HEK293 (cell line): Measurements from ENCODE around the gene NR1I2.

Experiments used
- HOXA7 ChIP-seq: sonication (generic); formaldehyde crosslinking; IDR thresholded peaks from 2 replicates; pipeline ENCODE4 v1.8.1; 2022; ENCODE audit warnings: missing genetic modification reagents, borderline replicate concordance
- PBX3 ChIP-seq: sonication (generic); formaldehyde crosslinking; IDR thresholded peaks from 2 replicates; pipeline ENCODE4 v1.8.1; 2022; ENCODE audit warnings: mild to moderate bottlenecking, moderate library complexity, missing genetic modification reagents
- PRDM6 ChIP-seq: fragments of 450-650 bp; formaldehyde crosslinking; IDR thresholded peaks from 2 replicates; pipeline ENCODE4 v1.5.1; 2017; ENCODE audit warnings: missing biosample characterization, missing genetic modification characterization
- RBAK ChIP-seq: fragments of 450-650 bp; formaldehyde crosslinking; IDR thresholded peaks from 2 replicates; pipeline ENCODE4 v1.5.1; 2016; ENCODE audit warnings: missing biosample characterization, missing genetic modification characterization
- ZBTB1 ChIP-seq: fragments of 450-650 bp; formaldehyde crosslinking; IDR thresholded peaks from 2 replicates; pipeline ENCODE4 v1.5.1; 2016; ENCODE audit warnings: missing biosample characterization, missing genetic modification characterization
- ZBTB17 ChIP-seq: fragments of 450-650 bp; formaldehyde crosslinking; IDR thresholded peaks from 2 replicates; pipeline ENCODE4 v1.5.1; 2016; ENCODE audit warnings: missing biosample characterization, missing genetic modification characterization
- ZNF274 ChIP-seq, 2 experiments: fragments of 200-500 bp in 1 of 2; fragments of 450-650 bp in 1 of 2; sonication (Bioruptor generic) in 1 of 2; formaldehyde crosslinking in 1 of 2; IDR thresholded peaks; 2 replicates each; pipeline versions ENCODE4 v1.5.1 to v1.6.1; 2014 to 2016; ENCODE audit warnings: borderline replicate concordance in 1 of 2, inconsistent platforms in 1 of 2, low read length in 1 of 2, missing biosample characterization in 1 of 2, missing genetic modification characterization in 1 of 2
- ZNF416 ChIP-seq: fragments of 450-650 bp; formaldehyde crosslinking; IDR thresholded peaks from 2 replicates; pipeline ENCODE4 v1.5.1; 2016; ENCODE audit warnings: missing biosample characterization, missing genetic modification characterization
- ZNF544 ChIP-seq: fragments of 450-650 bp; formaldehyde crosslinking; IDR thresholded peaks from 2 replicates; pipeline ENCODE4 v1.5.0; 2017; ENCODE audit warnings: missing biosample characterization, missing genetic modification characterization
- ZNF654 ChIP-seq: fragments of 450-650 bp; formaldehyde crosslinking; IDR thresholded peaks from 2 replicates; pipeline ENCODE4 v1.5.1; 2016; ENCODE audit warnings: low read depth, missing biosample characterization, missing genetic modification characterization
- TF ChIP-seq, protein P1 (sequence below): fragments of 450-650 bp; formaldehyde crosslinking; IDR thresholded peaks from 2 replicates; pipeline ENCODE4 v1.5.1; 2016; ENCODE audit warnings: missing biosample characterization, missing genetic modification characterization
- TF ChIP-seq, protein P2 (sequence below): fragments of 450-650 bp; IDR thresholded peaks from 2 replicates; pipeline ENCODE4 v1.5.1; 2018; ENCODE audit warnings: missing biosample characterization, missing genetic modification characterization
- TF ChIP-seq, protein P3 (sequence below): fragments of 450-650 bp; formaldehyde crosslinking; IDR thresholded peaks from 2 replicates; pipeline ENCODE4 v1.5.1; 2016; ENCODE audit warnings: missing biosample characterization, missing genetic modification characterization
- TF ChIP-seq, protein P4 (sequence below): fragments of 450-650 bp; formaldehyde crosslinking; IDR thresholded peaks from 2 replicates; pipeline ENCODE4 v1.5.1; 2016; ENCODE audit warnings: missing biosample characterization, missing genetic modification characterization, low read depth

GRCh38 chr3:119741657-119742590 is 40.0 kb upstream of the NR1I2 start:
- TF ChIP-seq, protein P1, sequence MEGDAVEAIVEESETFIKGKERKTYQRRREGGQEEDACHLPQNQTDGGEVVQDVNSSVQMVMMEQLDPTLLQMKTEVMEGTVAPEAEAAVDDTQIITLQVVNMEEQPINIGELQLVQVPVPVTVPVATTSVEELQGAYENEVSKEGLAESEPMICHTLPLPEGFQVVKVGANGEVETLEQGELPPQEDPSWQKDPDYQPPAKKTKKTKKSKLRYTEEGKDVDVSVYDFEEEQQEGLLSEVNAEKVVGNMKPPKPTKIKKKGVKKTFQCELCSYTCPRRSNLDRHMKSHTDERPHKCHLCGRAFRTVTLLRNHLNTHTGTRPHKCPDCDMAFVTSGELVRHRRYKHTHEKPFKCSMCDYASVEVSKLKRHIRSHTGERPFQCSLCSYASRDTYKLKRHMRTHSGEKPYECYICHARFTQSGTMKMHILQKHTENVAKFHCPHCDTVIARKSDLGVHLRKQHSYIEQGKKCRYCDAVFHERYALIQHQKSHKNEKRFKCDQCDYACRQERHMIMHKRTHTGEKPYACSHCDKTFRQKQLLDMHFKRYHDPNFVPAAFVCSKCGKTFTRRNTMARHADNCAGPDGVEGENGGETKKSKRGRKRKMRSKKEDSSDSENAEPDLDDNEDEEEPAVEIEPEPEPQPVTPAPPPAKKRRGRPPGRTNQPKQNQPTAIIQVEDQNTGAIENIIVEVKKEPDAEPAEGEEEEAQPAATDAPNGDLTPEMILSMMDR (tag by site-specific recombination), result no peak
- TF ChIP-seq, protein P2, sequence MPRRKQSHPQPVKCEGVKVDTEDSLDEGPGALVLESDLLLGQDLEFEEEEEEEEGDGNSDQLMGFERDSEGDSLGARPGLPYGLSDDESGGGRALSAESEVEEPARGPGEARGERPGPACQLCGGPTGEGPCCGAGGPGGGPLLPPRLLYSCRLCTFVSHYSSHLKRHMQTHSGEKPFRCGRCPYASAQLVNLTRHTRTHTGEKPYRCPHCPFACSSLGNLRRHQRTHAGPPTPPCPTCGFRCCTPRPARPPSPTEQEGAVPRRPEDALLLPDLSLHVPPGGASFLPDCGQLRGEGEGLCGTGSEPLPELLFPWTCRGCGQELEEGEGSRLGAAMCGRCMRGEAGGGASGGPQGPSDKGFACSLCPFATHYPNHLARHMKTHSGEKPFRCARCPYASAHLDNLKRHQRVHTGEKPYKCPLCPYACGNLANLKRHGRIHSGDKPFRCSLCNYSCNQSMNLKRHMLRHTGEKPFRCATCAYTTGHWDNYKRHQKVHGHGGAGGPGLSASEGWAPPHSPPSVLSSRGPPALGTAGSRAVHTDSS (tag by site-specific recombination), result no peak
- TF ChIP-seq ZNF654, result no peak
- TF ChIP-seq PRDM6 (tag by site-specific recombination), result no peak
- TF ChIP-seq HOXA7 (CRISPR knock-in tag), result no peak
- no peak for TF ChIP-seq ZBTB17
- TF ChIP-seq, protein P3, sequence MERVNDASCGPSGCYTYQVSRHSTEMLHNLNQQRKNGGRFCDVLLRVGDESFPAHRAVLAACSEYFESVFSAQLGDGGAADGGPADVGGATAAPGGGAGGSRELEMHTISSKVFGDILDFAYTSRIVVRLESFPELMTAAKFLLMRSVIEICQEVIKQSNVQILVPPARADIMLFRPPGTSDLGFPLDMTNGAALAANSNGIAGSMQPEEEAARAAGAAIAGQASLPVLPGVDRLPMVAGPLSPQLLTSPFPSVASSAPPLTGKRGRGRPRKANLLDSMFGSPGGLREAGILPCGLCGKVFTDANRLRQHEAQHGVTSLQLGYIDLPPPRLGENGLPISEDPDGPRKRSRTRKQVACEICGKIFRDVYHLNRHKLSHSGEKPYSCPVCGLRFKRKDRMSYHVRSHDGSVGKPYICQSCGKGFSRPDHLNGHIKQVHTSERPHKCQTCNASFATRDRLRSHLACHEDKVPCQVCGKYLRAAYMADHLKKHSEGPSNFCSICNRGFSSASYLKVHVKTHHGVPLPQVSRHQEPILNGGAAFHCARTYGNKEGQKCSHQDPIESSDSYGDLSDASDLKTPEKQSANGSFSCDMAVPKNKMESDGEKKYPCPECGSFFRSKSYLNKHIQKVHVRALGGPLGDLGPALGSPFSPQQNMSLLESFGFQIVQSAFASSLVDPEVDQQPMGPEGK, result no peak
- TF ChIP-seq, protein P4, sequence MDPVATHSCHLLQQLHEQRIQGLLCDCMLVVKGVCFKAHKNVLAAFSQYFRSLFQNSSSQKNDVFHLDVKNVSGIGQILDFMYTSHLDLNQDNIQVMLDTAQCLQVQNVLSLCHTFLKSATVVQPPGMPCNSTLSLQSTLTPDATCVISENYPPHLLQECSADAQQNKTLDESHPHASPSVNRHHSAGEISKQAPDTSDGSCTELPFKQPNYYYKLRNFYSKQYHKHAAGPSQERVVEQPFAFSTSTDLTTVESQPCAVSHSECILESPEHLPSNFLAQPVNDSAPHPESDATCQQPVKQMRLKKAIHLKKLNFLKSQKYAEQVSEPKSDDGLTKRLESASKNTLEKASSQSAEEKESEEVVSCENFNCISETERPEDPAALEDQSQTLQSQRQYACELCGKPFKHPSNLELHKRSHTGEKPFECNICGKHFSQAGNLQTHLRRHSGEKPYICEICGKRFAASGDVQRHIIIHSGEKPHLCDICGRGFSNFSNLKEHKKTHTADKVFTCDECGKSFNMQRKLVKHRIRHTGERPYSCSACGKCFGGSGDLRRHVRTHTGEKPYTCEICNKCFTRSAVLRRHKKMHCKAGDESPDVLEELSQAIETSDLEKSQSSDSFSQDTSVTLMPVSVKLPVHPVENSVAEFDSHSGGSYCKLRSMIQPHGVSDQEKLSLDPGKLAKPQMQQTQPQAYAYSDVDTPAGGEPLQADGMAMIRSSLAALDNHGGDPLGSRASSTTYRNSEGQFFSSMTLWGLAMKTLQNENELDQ (tag by site-specific recombination), result no peak
- TF ChIP-seq ZNF544, result no peak
- no peak for TF ChIP-seq RBAK (tag by site-specific recombination)
- TF ChIP-seq ZBTB1 (tag by site-specific recombination), result no peak
- TF ChIP-seq ZNF274 (IDR thresholded peaks at IDR 0.05; ENCODE audit: low read length), result no peak
- TF ChIP-seq ZNF274 (tag by site-specific recombination; IDR thresholded peaks at IDR 0.05; ENCODE audit: borderline replicate concordance), result no peak
- no peak for TF ChIP-seq PBX3 (CRISPR knock-in tag)
- no peak for TF ChIP-seq ZNF416 (tag by site-specific recombination)
